SK-N-SH (cell line): ENCODE measurements around the gene EVC.

ENCODE experiments used
- CTCF ChIP-seq: fragments of 200-600 bp; sonication (generic); IDR thresholded peaks from 2 replicates; pipeline ENCODE4 v1.6.1; 2017; ENCODE audit warnings: antibody characterized with exemption, mild to moderate bottlenecking, moderate library complexity
- EP300 ChIP-seq, 2 experiments: IDR thresholded peaks; 2 replicates each; pipeline versions ENCODE4 v1.4.0 to v1.6.1; 2012; ENCODE audit warnings: borderline replicate concordance in 1 of 2, low read depth in 1 of 2, low read length in 1 of 2
- EZH2phosphoT487 ChIP-seq: fragments of 200-600 bp; sonication (generic); IDR thresholded peaks from 2 replicates; pipeline ENCODE4 v1.6.1; 2017; ENCODE audit warnings: low read depth, mixed run types, mild to moderate bottlenecking, antibody characterized with exemption, moderate library complexity, borderline replicate concordance
- IRF3 ChIP-seq: fragments of 150-350 bp; IDR thresholded peaks from 2 replicates; pipeline ENCODE4 v1.6.1; 2016; ENCODE audit warnings: mild to moderate bottlenecking, low read depth, low read length
- SIN3A ChIP-seq: IDR thresholded peaks from 2 replicates; pipeline ENCODE4 v1.6.1; 2012; ENCODE audit warnings: low read depth, mild to moderate bottlenecking, low read length, moderate library complexity, borderline replicate concordance
- SMC3 ChIP-seq: IDR thresholded peaks from 2 replicates; pipeline ENCODE4 v1.6.1; 2012; ENCODE audit warnings: low read depth, low read length, improper control_type of control experiment

- TF ChIP-seq CTCF (no peak), EZH2phosphoT487 (no peak), SIN3A (no peak), EP300 (IDR thresholded peaks at IDR 0.05; ENCODE audit: borderline replicate concordance in 1 of 2, low read depth in 1 of 2, low read length in 1 of 2) (no peak), IRF3 (no peak), SMC3 (no peak)
Measured at GRCh38 chr4:5815641-5816040, 104.6 kb downstream of the EVC start.
